Superior temporal gyrus (tissue), 1 donor: Measurements from ENCODE around the gene TANC1.

Experiments
- DNase-seq: peaks from one replicate; pipeline ENCODE4 v3.0.0-alpha.2; 2016; ENCODE audit errors: extremely low spot score

The TANC1 gene

GRCh38 chr2:159160954-159161353 lies 192.5 kb downstream of the TANC1 start:
- no peak for DNase-seq

- DNase-seq = no peak
Measured at GRCh38 chr2:159163930-159164329, 195.5 kb downstream of the TANC1 start.

- DNase-seq = no peak
Measured at GRCh38 chr2:159164457-159164911, 196.0 kb downstream of the TANC1 start.

- no peak for DNase-seq
Measured at GRCh38 chr2:159165048-159165447, 196.6 kb downstream of the TANC1 start.

GRCh38 chr2:159168707-159169106 lies 200.3 kb downstream of the TANC1 start:
- DNase-seq = no peak

GRCh38 chr2:159169187-159169586 lies 200.7 kb downstream of the TANC1 start:
- DNase-seq = no peak

GRCh38 chr2:159172403-159172802 lies 204.0 kb downstream of the TANC1 start:
- DNase-seq = no peak

- no peak for DNase-seq
Measured at GRCh38 chr2:159174759-159175158, 206.3 kb downstream of the TANC1 start.

- no peak for DNase-seq
Measured at GRCh38 chr2:159175182-159175581, 206.7 kb downstream of the TANC1 start.

GRCh38 chr2:159175927-159176326 lies 207.5 kb downstream of the TANC1 start:
- DNase-seq = no peak

- no peak for DNase-seq
Measured at GRCh38 chr2:159176555-159176954, 208.1 kb downstream of the TANC1 start.

- DNase-seq = no peak
Measured at GRCh38 chr2:159177357-159177756, 208.9 kb downstream of the TANC1 start.

GRCh38 chr2:159177957-159178356 lies 209.5 kb downstream of the TANC1 start:
- DNase-seq = no peak

- DNase-seq = no peak
Measured at GRCh38 chr2:159179096-159179495, 210.7 kb downstream of the TANC1 start.

GRCh38 chr2:159179696-159180095 lies 211.3 kb downstream of the TANC1 start:
- DNase-seq = no peak

- no peak for DNase-seq
Measured at GRCh38 chr2:159183346-159183745, 214.9 kb downstream of the TANC1 start.

GRCh38 chr2:159185401-159186130 lies 217.1 kb downstream of the TANC1 start:
- DNase-seq = no peak

- no peak for DNase-seq
Measured at GRCh38 chr2:159186462-159186861, 218.0 kb downstream of the TANC1 start.

GRCh38 chr2:159187106-159187505 lies 218.7 kb downstream of the TANC1 start:
- no peak for DNase-seq

GRCh38 chr2:159188449-159188848 lies 220.0 kb downstream of the TANC1 start:
- DNase-seq = no peak

GRCh38 chr2:159192371-159192918 lies 224.0 kb downstream of the TANC1 start:
- no peak for DNase-seq

GRCh38 chr2:159193791-159194190 lies 225.4 kb downstream of the TANC1 start:
- DNase-seq = no peak

- DNase-seq = no peak
Measured at GRCh38 chr2:159194241-159194640, 225.8 kb downstream of the TANC1 start.

- DNase-seq = no peak
Measured at GRCh38 chr2:159195697-159196096, 227.3 kb downstream of the TANC1 start.
